NT2/D1 (cell line): ENCODE measurements around the gene ABHD1.

ENCODE experiments used
- SUZ12 ChIP-seq: IDR thresholded peaks from 2 replicates; pipeline ENCODE4 v1.6.1; 2011; ENCODE audit not compliant: insufficient read length, insufficient read depth; ENCODE audit errors: extremely low read depth
- YY1 ChIP-seq: IDR thresholded peaks from 2 replicates; pipeline ENCODE4 v1.6.1; 2011; ENCODE audit not compliant: insufficient read length, insufficient read depth
- ZNF274 ChIP-seq: IDR thresholded peaks from 2 replicates; pipeline ENCODE4 v1.6.1; 2011; ENCODE audit warnings: mild to moderate bottlenecking, low read depth, low read length

DNA sequence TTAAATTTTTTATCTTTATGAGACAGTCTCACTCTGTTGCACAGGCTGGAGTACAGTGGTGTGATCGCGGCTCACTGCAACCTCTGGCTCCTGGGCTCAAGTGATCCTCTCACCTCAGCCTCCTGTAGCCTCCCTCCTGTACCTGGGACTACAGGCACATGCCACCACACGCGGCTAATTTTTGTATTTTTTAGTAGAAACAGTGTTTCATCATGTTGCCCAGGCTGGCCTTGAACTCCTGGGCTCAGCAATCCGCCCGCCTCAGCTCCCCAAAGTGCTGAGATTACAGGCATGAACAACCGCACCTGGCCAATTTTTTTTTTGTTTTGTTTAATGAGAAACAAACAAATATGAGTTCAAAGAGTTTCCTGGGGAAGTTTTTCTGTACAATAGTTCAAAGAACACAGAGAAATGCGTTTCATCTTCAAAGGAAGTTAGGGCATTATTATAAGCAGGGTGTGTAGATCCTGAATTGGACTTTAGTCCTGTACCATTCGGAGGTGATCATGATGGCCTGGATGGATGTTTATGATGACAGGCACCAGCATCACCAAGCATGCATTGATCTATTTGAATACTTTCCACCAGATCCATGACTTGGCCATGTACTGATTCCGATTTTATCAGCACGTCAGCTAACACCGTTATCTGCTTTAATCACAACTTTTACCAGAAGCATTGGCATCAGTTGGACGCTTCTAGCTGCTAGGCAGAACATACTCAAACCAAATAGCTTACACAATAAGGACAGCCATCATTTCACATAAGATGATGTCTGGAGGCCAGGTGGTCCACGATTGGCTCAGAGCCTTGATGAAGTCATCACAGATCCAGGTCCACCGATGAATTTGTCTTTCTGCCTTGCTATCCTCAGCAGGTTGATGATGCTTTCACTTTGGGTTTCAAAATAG is 54.1 kb downstream of the ABHD1 start:
- TF ChIP-seq ZNF274 (no peak), YY1 (no peak), SUZ12 (no peak)
